ENCODE results near the gene STRADB.

DNA sequence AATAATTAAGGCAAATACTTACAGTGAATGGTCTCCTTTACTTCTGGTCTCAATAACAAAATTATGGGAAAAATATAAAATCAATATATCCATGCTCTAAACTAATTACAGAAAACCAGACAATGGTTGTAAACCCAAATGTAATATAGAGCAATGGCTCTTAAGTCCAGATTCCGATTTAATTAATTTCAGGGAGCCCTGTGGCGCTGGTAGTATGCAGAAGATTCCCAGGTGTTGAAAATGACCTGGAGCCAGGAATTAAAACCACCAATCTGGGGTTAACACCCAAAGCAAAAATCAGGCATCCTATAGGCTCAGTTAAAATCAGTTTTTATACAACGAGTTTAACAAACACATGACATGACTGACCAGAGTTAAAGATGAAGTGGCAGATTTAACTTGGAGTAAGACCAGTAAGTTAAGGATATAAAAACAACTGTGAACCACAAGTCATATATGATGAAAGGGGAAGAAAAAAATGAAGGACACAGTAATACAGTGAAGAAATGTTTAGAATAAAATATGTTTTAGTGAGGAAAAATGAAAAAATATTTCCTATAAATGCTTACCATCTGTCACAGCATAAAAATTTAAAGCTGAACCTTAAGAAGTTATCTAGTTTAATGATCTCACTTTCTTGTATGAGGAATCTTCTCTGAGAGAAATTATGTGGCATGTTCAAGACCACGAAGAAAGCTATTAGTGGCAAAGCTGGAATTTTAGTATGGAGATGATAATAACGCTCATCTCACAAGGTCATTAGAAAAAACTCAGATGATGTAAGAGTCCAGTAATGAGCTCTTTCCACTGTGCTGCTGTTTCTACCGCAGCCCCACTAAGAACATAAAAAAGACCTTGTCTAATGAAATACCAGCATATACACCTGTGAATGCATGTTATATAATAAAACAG lies 48.6 kb upstream of the STRADB start:
- TF ChIP-seq, protein P1, sequence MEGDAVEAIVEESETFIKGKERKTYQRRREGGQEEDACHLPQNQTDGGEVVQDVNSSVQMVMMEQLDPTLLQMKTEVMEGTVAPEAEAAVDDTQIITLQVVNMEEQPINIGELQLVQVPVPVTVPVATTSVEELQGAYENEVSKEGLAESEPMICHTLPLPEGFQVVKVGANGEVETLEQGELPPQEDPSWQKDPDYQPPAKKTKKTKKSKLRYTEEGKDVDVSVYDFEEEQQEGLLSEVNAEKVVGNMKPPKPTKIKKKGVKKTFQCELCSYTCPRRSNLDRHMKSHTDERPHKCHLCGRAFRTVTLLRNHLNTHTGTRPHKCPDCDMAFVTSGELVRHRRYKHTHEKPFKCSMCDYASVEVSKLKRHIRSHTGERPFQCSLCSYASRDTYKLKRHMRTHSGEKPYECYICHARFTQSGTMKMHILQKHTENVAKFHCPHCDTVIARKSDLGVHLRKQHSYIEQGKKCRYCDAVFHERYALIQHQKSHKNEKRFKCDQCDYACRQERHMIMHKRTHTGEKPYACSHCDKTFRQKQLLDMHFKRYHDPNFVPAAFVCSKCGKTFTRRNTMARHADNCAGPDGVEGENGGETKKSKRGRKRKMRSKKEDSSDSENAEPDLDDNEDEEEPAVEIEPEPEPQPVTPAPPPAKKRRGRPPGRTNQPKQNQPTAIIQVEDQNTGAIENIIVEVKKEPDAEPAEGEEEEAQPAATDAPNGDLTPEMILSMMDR (IDR thresholded peaks at IDR 0.05 in 4 of 5, conservative IDR thresholded peaks at IDR 0.05 in 1 of 5), result no peak
- no peak for TF ChIP-seq POLR2A (IDR thresholded peaks at IDR 0.05)

Measured in gastrocnemius medialis (tissue), 4 donors.